MM.1S (cell line): ENCODE data around the gene E2F7.

Source experiments
- CTCF ChIP-seq: fragments of 300-600 bp; sonication (generic); IDR thresholded peaks from 2 replicates; pipeline ENCODE4 v1.5.1; 2016; ENCODE audit warnings: antibody characterized with exemption, low read length, mixed read lengths
- EZH2 ChIP-seq: fragments of 300-600 bp; sonication (generic); optimal IDR thresholded peaks from 2 replicates; pipeline ENCODE3; 2017; ENCODE audit warnings: low read depth, mild to moderate bottlenecking, antibody characterized with exemption, low read length, mixed read lengths

GRCh38 chr12:77060883-77061240 lies 4.5 kb downstream of the E2F7 start:
- no peak for TF ChIP-seq CTCF
- no peak for TF ChIP-seq EZH2
